Measurements from ENCODE around the gene CEP78.

CEP78 gene

DNA sequence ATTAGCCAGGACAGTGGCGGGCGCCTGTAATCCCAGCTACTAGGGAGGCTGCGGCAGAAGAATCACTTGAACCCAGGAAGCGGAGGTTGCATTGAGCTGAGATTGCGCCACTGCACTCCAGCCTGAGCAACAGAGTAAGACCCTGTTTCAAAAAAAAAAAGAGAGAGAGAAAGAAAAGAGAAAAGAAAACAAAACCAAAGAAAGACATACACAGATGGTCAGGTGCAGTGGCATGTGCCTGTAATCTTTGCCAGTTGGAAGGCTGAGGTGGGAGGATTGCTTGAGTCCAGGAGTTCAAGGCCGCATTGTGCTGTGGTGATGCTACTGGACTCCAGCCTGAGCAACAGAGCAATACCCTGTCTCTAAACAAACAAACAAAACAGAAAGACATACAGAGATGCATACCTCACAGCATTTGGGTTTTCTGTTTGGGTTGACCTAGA, 51.1 kb downstream of the CEP78 start:
- DNase-seq (ENCODE audit: low spot score), result no peak

DNA sequence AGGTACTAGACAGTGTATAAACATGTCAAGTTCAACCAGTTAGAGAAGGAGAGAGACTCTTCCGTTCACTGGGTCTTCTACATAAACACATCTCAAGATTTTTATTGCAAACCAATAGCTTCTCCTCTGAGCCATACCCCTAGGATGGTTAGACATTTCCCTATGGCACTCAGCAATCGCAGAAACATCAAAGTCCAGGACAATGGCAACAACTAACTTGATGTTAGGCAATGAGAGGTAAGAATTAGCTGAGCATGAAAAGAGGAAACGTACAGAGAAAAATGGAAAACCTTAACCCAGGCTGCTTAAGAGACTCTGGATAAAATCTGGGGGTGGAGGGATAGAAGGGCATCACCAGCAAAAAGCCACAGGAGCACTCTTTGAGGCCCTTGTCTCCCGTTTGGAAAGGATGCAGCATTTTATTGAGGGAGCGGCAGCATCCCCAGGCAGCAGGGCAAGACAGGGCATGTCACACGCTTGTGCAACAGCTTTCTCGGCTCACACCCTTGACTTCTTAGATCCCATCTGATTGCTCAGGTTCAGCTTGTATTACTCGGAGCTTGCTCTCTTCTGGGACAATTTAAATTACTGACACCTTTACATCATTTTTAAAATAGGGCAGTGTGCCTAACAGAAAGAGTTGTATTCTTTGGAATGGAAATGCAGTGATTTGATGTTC, 52.5 kb downstream of the CEP78 start:
- no peak for DNase-seq (ENCODE audit: low spot score)

DNA sequence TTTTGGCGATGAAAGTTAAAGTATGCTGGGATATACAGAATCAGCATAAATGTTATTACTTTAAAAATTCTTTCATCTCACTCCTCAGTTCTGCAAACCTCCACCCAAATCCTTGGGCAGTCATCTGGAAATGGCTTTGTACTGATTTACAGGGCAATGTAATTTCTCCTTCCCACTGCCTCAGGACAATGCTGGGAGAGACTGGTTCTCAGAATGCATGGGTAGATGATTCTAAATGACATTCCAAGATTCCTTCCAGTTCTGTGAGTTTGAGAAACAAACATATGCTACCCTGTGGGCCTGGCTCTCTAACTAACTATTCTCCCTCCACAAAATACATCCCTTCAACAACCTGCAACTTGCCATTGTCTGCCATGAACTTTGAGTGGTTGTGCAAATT, 53.6 kb downstream of the CEP78 start:
- DNase-seq (ENCODE audit: low spot score), result no peak

DNA sequence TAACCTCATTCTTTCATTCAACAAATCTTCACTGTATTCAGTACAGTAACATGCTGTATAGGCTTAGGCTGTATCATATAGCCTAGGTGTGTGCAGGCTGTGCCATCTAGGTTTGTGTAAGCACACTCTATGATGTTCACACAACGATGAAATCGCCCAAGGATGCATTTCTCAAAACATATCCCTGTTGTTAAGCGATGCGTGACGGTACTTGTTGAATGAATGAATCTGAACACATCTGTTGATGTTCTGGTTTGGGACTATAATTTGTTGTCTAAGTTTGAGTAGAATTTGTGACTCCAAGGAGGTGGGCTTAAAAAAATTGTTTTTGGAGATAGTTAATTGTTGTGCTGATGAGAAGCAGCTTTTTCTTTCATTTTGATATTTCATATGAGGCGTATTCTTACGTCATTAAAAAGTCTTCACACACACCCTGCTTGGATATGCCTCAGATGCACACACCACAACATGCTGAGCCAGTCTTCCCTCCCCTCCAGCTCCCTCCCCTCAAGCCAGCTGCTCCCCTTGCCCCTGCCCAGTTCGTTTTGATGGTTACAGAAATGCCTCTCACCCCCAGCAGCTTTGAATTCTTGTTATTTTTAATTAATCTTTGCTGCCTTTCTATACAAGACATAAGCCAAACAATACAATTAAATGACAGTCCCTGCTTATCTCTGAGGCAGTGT, 55.5 kb downstream of the CEP78 start:
- DNase-seq (ENCODE audit: low spot score), result no peak

DNA sequence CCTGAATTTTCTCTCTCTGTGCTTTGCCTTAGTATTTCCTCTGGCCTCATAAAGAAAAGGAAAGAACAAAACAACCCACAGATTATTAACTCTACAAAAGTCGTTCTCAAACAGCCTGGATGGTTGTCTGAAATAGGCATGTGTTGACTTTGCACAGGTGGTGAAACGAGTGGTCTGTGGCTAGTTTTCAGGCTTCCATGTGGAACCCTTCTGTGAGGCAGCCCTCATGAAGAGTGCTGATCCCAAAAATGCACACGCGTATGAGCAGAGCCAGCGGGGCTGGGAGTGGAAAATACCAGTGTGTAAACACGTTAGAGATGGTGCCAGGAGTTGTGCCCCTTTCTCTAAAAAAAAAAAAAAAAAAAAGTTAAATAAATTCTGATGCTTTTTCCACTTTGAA, 56.2 kb downstream of the CEP78 start:
- DNase-seq (ENCODE audit: low spot score), result no peak

DNA sequence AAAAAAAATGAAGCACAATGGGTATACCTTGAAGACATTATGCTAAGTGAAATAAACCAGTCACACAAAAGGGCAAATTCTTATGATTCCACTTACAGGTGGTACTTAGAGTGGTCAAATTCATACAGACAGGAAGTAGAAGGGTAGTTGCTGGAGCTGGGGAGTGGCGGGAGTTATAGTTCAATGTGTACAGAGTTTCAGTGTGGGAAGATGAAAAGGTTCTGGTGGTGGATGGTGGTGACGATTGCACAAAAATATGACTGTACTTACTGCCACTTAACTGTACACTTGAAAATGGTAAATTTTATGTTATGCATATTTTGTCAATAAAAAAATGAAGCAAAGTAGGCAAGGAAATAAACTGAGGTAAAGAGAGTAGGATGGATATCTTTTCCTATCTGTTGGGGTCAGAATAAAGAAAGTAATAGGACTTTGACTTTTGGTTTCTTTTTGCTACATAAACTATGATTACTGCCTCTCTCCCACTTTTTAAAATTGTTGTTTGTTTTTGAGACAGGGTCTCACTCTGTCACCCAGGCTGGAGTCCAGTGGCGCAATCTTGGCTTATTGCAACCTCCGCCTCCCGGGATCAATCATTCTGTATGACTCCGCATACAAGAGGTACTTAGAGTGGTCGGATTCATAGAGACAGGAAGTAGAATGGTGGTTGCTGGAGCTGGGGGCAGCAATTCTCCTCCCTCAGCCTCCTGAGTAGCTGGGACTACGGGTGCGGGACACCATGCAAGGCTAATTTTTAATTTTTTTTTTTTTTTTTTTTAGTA, 57.0 kb downstream of the CEP78 start:
- no peak for DNase-seq (ENCODE audit: low spot score)

DNA sequence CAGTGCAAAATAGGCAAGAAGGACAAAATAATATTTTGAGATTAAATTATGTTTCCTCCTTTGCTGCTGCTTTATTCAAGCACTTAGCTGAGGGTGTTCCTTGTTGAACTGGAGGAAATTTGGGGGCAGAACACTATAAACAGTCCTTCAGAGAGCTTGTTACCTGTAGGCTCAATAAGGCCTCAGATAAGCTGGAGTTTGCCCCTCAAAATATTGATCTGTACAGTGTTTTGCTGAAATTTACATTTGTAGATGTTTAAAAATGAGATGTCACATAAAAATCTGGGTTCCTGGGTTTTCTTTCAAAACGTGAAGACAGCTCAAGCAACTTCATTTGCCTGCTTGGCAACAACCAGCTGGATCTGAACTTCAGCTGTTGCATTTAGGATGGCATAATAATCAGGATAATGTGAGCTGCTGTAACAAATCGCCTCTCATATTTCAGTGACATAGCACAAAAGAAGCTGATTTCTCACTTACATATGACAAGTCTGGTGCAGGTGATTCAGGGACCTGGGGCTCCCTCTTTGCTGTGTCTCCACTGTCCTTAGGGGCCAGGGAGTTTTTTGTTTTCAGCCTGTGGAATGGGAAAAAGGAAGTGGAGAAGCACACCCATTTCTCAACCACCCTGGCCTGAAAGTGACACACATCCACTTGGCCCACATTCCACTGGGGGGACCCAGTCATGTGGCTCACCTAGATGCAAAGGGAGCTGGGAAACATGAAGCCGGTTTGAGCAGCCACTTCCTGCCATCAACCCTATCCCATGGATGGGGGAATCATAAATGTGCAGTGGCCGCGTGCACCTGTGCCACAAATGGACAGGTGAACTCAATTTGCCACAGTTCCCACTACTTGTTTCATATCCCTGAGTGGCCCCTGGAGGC, 58.7 kb downstream of the CEP78 start:
- no peak for DNase-seq (ENCODE audit: low spot score)

DNA sequence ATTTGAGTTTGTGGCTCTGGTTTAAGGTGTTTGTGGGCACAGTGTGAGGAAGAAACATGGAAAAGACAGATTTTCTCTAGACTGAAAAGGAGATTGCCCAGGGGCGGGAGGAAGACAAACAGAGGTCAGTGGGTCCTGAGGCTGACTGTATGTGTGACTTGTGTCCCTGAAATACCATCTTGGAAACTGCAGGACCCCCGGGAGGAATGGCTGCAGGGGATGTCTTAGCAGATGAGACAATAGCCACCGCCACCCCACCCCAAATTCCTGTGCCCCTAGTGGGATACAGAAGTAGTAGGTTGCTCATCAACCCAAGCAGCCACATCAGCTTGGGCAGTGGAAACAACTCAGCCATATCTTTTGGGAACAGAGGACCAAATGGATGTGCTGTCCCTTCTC, 59.3 kb downstream of the CEP78 start:
- DNase-seq (ENCODE audit: low spot score), result no peak

DNA sequence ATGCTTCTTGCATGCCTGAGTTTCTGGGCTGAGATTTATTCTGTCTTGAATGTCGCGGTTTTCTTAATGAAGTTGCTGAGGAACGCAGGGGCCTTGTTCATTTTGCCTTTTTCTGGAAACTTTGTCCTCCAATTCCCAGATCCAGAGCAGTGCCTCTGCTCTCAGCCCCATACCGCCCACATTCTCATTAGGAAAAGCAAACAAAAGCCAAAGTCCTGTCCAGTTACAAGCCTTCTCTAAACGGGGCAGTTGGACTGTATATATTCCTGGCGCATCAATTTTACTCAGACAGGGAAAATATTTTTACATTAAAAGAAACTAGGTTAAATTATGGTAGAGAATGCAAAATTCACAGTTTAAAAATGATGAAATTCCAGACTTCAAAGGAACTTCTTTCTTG, 59.9 kb downstream of the CEP78 start:
- DNase-seq (ENCODE audit: low spot score), result peak; percentile 44

DNA sequence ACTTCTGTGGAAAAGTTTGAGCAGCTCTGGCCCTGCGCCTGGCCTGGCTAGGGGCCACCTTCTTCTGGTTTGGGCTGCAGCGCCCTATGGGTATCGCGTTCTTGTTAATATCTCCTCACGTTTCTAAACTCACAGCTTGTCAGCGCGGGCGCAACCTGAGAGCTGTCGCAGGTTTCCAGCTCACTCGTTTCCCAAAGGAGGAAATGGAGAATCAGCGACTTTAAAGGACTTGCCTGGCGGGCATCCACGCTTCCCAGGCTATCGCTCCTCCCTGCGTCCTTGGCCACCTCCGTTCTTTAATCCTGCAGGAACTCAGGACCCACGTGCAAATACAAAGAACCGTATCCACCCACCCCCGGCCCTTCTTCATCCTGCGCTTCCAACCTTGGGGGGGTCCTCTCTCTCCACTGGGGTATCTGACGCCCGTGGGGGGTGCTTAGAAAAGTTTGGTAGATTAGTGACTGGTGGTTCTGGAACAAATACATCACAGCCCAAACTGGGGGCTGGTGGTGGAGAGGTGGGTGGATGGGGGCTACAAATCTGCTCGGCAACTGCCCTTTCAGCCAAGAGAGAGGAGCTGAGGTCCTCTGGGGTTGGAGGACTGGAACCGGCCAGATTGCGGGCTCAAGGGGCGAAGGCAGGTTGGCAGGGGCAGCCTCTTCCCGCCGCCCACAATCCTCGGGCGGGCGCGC, 60.5 kb downstream of the CEP78 start:
- DNase-seq (ENCODE audit: low spot score), result peak; percentile 24

DNA sequence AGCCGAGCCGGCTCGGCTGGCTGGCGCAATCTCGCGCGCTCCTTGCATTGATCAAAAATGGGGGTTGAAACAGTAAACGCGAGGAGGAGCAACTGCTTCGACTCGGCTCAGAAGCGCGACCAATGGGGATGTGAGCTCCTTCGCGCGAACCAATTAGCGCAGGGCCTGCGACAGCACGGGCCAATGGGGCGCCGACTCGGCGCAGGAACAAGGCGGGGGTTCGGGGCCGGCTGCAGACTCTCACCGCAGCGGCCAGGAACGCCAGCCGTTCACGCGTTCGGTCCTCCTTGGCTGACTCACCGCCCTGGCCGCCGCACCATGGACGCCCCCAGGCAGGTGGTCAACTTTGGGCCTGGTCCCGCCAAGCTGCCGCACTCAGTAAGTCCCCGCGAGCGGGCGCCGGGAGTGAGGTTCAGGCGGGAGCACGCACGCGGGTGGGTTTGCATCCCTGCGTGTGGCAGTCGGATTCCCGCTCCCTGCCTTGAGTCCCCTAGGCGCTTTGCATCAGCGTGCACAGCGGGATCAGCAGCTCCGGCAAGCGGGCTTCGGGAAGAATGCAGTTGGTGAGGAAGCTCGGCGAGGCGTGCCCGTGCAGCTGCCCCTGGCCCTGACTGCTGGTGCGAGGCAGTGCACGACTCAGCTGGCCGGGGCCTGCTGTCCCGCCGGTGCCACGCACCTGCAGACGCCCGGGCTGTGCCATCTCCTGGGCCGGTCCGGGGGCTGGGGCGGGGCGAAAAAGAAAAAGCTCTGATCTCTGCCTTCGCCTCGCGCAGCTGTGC, 61.2 kb downstream of the CEP78 start, which contains the start of gene PSAT1:
PSAT1 (plus strand) TSS at position 233 of the 779 bp plus-strand sequence; CDS start at position 319, 86 bp downstream.
- DNase-seq (ENCODE audit: low spot score), result peak; percentile 94

DNA sequence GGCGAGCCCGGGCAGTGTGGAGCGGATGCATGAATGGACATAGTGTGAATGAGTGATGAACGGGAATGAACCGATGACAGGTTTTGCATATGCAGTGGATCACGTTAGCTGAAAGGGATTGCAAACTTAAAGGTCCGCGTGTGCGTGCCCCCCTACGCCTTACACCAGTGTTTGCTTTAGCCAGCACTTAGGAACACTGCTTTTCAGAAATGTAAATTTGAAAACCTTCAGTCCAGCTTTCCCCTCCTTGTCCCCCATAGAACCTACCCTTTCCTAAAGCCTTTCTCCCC, 61.7 kb downstream of the CEP78 start:
- DNase-seq (ENCODE audit: low spot score), result no peak

DNA sequence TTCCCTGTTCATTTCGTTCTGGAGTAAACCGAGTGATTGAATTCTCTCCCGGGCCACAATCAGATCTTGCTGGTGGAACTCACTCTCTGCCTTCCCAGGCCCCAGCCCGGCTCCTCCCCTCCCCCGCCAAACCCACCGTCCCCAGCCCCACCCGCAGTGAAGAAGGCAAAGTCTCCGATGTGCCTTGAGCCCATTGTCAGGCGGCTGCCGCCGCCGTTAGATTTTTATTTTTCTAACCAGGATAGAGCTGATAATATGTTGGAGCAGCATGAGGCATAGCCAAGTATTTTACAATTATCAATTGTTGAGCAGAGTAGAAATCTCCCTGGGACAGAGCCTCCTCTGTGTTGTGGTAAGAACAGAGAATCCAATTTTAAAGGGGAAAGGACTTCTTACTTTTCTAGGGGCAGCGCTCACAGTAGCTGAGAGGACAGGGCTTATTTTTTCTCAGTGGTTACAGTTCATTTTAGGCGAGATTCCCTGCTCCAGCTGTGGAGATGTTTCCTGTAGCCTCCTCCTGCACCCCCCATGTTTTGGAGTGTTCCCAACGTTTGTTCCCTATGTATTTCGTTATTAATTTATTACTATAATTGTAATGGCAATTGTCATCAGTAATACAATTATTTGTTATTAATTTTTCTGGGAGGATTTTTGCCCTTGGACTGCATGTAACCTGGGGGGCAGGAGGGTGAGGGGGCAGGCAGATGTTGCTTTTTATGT, 62.3 kb downstream of the CEP78 start:
- DNase-seq (ENCODE audit: low spot score), result peak; percentile 45

DNA sequence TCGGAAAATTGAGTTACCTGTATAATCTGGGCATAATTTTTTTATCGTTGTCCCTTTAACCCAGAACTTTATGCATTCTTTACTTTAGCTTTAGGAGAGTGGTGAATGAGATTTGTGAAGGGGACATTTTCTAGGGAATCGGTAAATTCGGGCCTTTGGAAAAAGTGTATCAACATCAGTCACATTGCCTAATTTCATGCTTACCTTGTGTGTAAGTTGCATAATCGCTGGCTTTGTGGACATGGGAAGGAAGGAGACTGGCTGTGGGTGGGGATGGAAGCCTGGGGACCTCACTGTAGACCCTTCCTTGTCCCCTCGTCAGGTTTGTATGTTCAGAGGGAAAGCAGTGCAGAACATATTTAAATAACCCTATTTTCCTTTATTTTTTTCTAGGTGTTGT, 64.3 kb downstream of the CEP78 start:
- no peak for DNase-seq (ENCODE audit: low spot score)

DNA sequence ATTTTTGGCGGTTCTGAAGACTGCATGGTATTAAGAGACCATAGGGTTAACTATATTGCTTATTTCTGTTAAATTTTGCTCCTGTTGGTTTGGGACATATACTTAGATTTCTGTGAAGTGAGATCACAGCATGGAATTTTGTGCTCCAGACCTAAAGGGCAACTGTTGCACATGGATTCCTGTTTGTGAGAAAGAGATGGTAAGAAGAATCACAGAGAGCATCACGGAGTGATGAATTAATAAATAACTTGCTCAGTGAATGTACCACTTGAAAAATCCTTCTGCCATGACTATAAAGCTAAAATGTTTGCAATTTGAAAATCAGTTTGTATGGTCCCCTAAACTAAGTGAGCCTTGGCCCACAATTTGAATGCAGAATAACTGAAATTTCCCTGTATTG, 65.6 kb downstream of the CEP78 start:
- DNase-seq (ENCODE audit: low spot score), result no peak

DNA sequence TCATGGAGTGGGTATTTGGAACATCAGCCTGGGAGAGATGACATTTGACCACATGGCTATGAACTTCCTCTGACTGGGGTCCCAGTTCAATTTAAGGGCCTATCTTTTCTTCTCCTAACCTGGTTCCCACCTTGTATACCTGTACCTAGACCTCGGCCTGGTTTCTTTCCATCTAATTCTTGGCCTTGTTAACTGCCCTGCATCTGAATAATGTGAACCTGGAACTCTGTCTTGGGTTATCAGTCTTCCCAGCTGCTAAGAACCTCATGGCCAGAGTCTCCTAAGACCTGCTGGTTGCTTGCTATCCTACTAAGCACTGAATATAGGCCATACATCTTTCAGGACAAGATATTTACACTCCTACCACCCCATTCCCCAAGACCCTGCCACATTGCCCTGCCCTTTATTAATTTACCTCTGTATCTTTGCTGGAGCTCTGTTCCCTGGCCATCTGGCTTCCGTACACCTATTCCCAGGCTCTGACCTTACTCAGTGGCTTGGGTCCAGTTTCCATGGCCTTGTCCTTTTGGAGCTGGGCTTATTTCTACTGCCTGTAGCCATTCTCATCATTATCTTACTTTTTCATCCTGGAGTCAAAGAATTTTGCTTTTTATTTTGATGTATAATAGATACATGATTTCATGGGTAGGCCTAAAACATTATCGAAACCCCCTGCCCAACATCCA, 67.6 kb downstream of the CEP78 start:
- DNase-seq (ENCODE audit: low spot score), result no peak

DNA sequence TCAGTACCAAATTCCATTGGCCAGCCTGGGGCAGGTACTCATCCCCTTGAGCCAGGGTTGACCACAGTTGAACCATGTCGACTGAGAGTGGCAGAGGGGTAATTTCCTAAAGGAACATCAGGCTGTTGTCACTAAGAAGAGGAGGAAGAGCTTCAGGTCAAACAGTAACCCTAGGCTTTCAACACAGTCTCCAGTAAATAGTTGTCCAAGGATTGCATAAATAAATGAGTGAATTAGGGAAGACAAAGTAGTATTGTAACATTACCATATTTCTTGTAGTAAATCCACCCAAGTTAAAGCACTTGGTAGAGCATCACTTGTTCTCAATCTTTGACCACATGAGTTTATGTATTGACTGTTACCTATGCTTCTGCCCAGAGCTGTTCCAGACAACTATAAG, 68.5 kb downstream of the CEP78 start:
- DNase-seq (ENCODE audit: low spot score), result no peak

DNA sequence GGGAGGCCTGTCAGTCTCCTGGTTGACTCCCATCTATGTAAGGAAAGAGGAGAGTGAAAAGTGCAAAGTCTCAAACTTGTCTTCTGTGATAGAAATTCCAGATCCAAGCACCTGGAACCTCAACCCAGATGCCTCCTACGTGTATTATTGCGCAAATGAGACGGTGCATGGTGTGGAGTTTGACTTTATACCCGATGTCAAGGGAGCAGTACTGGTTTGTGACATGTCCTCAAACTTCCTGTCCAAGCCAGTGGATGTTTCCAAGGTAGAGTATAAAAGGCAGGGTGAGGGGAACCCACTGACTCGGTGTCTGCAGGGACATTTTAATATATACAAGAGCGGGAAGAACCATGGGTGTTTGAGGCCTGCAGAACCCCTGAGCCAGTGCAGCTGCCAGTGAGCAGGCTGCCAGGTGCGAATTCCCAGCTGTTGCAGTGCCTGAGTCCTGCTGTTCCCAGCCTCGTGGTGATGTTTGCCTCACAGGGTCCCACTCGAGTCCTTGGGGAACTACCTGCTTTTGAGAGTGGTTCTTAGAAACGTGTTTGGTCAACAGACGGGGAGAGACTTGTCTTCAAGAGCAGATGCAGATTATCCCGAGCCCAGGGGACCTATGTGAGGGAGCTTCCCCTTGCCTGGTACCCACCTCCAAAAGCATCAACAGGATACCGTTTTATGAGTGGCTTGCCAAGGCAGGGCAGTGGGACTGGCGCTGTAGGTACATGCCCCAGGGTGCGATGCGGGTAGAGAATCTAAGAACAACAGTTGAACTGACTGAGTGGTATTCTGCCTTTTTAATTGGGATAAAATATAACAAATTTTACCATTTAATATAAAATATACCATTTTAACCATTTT, 70.6 kb downstream of the CEP78 start:
- DNase-seq (ENCODE audit: low spot score), result no peak

DNA sequence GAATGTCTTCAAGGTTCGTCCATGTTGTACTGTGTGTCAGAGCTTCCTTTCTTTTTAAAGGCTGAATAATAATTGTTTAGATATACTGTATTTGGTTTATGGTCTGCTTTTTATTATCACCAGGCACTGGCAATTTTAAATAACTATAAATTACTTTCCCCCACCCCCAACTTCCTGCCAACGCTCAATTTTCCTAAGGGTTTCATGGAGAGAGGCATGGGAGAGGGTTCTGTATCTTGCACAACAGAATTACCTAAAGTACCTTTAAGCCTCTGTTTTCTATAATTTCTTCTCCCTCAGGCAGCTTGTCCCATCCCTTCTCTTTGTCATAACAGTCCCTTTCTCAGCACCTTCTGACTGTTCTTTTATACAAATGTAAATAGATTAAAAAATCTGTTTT, 71.5 kb downstream of the CEP78 start:
- DNase-seq (ENCODE audit: low spot score), result no peak
